PFSK-1 (cell line): ENCODE measurements around the gene ZBTB24.

ENCODE experiments used
- FOXP2 ChIP-seq: optimal IDR thresholded peaks from 2 replicates; pipeline ENCODE3; 2011; ENCODE audit warnings: borderline replicate concordance, control low read depth, inconsistent platforms; ENCODE audit not compliant: insufficient read depth; ENCODE audit errors: extremely low read length, extremely low read depth
- POLR2AphosphoS5 ChIP-seq: IDR thresholded peaks from 2 replicates; pipeline ENCODE4 v1.6.1; 2012; ENCODE audit warnings: low read depth, mild to moderate bottlenecking, control low read depth, low read length, moderate library complexity
- SIN3A ChIP-seq: IDR thresholded peaks from 2 replicates; pipeline ENCODE4 v1.6.1; 2012; ENCODE audit warnings: mild to moderate bottlenecking, low read length, moderate library complexity, borderline replicate concordance; ENCODE audit not compliant: insufficient read depth
- TAF1 ChIP-seq: IDR thresholded peaks from 2 replicates; pipeline ENCODE4 v1.6.1; 2012; ENCODE audit warnings: low read length, control low read depth, borderline replicate concordance; ENCODE audit not compliant: insufficient read depth
- TF ChIP-seq, protein P1 (sequence below), 2 experiments: IDR thresholded peaks; 2 replicates each; pipeline versions ENCODE4 v1.6.1 to v1.8.0; 2011 to 2012; ENCODE audit warnings: low read depth in 2 of 2, low read length in 2 of 2, control low read depth in 1 of 2, inconsistent platforms in 1 of 2, mild to moderate bottlenecking in 1 of 2, moderate library complexity in 1 of 2; ENCODE audit not compliant: insufficient read depth in 1 of 2

ZBTB24 gene

DNA sequence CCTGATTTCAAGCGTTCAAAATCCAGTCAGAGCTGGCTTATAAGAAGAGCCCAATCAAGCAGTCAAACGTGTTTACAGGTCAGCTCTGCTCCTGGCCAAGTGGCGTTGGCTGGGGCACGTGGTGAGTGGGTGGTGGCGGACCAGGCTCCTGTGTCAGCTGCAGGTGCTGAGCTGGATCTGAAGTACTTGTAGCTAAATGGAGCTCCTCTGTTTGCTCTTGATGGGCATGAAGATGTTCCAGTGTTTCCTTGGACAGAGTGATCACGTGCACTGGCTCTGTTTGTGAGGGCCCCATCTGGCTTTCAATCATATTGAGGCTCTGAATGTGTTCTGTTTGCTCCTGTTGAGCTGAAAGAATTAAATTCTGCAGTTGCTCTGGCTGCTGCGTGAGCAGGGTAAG, 17.2 kb downstream of the ZBTB24 start:
- TF ChIP-seq SIN3A, result no peak
- TF ChIP-seq, protein P1, sequence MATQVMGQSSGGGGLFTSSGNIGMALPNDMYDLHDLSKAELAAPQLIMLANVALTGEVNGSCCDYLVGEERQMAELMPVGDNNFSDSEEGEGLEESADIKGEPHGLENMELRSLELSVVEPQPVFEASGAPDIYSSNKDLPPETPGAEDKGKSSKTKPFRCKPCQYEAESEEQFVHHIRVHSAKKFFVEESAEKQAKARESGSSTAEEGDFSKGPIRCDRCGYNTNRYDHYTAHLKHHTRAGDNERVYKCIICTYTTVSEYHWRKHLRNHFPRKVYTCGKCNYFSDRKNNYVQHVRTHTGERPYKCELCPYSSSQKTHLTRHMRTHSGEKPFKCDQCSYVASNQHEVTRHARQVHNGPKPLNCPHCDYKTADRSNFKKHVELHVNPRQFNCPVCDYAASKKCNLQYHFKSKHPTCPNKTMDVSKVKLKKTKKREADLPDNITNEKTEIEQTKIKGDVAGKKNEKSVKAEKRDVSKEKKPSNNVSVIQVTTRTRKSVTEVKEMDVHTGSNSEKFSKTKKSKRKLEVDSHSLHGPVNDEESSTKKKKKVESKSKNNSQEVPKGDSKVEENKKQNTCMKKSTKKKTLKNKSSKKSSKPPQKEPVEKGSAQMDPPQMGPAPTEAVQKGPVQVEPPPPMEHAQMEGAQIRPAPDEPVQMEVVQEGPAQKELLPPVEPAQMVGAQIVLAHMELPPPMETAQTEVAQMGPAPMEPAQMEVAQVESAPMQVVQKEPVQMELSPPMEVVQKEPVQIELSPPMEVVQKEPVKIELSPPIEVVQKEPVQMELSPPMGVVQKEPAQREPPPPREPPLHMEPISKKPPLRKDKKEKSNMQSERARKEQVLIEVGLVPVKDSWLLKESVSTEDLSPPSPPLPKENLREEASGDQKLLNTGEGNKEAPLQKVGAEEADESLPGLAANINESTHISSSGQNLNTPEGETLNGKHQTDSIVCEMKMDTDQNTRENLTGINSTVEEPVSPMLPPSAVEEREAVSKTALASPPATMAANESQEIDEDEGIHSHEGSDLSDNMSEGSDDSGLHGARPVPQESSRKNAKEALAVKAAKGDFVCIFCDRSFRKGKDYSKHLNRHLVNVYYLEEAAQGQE (IDR thresholded peaks at IDR 0.05; ENCODE audit: insufficient read depth in 1 of 2, low read depth in 2 of 2, low read length in 2 of 2), result no peak
- no peak for TF ChIP-seq POLR2AphosphoS5
- TF ChIP-seq TAF1, result no peak
- TF ChIP-seq FOXP2, result no peak

DNA sequence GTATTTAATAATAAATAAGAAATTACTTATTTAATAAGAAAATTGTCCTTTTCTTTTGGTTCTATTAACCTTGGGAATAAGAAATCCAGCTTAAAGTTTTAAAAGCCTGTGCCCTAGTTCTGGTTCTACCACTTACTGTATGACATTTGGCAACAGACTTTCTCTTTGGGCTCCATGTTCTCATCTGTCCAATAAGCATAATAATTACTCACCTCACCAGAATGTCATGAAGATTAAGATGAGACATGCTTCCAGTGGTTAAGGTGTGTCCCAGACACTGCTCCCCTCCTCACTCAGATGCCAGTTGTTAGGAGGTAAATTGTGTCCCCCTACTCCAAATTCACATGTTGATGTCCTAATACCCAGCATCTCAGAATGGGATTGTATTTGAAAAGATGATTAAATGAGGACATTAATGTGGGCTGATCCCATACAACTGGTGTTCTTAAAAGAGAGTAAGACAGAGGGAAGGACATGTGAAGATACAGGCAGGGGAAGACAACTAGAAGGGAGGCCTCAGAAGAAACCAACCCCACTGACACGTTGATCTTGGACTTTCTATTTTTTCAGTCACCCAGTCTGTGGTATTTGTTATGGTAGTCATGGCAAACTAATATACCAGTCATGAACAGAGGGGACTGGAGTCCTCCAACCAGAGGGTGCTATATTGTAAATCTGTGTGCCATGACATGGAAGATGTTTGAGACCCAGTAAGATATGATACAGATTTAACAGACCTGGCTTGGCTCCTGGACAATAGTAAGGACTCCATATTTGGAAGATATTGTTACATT, 21.1 kb downstream of the ZBTB24 start:
- TF ChIP-seq TAF1 (no peak), SIN3A (no peak)

DNA sequence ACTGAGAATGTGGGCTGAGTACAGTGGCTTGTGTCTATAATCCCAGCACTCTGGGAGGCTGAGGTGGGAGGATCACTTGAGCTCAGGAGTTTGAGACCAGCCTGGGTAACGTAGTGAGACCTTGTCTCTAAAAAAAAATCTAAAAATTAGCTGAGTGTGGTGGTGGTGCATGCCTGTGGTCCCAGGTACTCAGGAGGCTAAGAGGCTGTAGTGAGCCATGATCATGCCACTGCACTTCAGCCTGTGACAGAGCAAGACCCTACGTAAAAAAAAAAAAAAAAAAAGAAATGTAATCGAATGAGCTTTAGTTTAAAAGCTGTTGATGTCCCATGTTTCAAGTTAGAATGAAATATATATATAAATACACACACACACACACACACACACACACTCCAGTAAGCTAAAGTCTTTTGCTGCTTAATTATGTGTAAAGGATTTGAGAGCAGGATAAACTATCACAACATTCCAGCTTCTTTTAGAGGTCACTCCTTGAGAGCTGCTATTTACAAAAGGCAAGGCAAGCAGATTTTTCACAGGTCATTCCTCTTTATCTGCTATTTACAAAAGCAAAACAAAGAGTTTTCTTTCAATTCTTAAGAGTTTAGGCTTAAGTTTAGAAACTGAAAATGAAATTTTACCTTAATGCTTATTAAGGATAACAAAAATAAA, 22.7 kb downstream of the ZBTB24 start:
- TF ChIP-seq POLR2AphosphoS5 (no peak), TAF1 (no peak), FOXP2 (no peak), SIN3A (no peak)

DNA sequence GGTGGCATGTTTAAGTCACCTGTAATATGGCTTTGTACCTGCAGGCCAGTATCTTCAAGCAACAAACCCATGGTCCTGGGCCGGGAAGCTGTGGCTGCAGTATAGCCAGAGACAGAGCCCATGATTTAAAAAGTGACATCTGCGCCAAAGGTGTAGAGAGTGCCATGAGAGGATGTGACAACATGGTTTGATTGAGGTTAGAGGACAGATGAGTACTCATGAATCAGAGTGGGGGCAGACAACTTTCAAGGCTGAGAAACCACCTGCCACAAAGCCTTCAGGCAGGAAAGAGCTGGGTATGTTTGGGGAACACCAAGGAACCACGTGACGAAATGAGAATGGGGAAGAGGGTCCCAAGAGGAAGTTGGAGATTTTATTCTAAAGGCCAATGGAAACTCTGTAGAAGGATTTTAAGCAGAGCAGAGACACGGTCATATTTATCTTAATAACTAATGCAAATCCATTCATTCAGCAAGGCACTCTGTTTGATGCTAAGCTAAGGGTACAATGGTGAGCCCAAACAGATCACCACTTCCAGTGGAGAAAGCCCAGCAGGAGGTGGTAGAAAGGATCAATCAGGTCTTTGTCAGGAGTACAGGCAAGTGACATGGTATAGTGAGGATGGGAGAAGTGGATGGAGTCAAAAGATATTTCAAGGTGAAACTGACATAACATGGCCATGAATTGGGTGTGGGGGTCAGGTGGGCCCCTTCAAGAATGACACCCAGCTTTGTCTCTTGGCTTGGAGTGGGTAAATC, 24.1 kb downstream of the ZBTB24 start:
- TF ChIP-seq FOXP2 (no peak), TAF1 (no peak), POLR2AphosphoS5 (no peak)

DNA sequence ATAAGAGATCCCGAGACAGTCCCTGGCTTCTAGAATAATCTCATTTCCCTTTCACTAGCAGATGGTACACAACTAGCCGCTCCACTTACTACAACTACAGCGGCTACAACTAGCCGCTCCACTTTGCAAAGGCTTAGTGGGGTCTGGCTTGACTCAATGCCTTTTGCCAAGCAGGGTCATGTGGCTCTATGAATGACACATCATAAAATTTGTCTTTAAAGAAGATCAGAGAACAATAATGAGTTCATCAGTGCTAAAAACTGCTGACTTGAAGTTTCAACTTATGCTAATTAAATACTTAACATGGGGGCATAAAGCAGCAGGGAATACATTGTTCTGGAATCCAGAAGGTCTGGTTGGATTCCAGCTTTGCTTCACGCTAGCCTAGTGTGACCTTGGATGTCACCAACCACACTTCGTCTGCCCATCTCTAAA, 25.4 kb downstream of the ZBTB24 start:
- TF ChIP-seq TAF1, result no peak
- TF ChIP-seq SIN3A, result no peak
- TF ChIP-seq, protein P1 (IDR thresholded peaks at IDR 0.05; ENCODE audit: insufficient read depth in 1 of 2, low read depth in 2 of 2, low read length in 2 of 2), result no peak
- TF ChIP-seq POLR2AphosphoS5, result no peak
- TF ChIP-seq FOXP2, result no peak

DNA sequence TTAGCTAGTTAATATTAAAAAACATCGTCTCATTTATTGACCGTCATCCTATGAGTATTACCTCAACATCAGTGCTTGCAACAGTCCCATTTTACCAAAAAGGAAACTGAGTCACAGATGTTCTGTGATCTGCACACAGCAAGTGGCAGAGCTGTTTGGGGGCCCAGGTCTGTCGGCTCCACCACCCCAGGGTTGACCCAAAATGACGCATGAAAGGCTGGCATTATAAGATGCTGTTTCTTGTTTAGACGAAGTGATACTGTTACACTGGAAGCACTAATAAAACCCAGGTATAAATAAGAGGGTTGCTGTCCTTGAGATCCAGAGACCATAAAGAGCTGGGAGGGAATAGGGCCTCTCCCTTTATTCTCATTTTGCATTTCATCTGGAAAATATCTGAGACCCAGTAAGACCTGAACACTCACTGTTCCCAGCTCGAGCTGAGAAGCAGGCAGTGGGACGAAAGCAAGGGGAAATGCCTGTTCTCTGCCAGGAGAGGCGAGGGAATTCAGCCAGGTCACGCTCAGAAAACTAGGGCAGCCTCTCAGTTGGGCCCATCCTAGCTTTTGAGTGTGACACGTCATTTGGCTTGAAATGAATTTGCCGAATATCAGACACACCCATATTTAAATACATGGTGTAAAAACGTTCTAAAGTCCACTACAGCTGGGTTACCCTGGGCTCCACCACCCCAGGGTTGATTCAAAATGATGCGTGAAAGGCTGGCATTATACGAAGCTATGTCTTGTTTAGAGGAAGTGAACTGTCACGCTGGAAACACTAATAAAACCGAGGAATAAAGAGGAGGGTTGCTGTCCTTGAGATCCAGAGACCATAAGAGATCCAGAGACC, 26.1 kb downstream of the ZBTB24 start:
- TF ChIP-seq FOXP2 (no peak), SIN3A (no peak), TAF1 (no peak), POLR2AphosphoS5 (no peak)
- TF ChIP-seq, protein P1 (IDR thresholded peaks at IDR 0.05; ENCODE audit: insufficient read depth in 1 of 2, low read depth in 2 of 2, low read length in 2 of 2), result no peak
